Adrenal gland (tissue), 12 donors: ENCODE results near the gene MEIOC. TPM values are rescaled to one million over a fixed set of nuclear protein-coding genes. Genes with fewer than 3 reads are reported as not detected.

Source experiments
- DNase-seq, 7 donors: peaks; one replicate each; pipeline ENCODE4 v3.0.0-alpha.2; 2019 to 2020
- H3K27ac ChIP-seq, 5 donors: fragments of 200-600 bp; sonication (generic) in 4 of 5; 1 replicate in 3 of 5; 2 replicates in 2 of 5; pipeline versions ENCODE4 v1.5.1 to v1.8.0; 2016 to 2020; ENCODE audit warnings: mild to moderate bottlenecking in 1 of 5
- H3K27me3 ChIP-seq: fragments of 200-600 bp; 2 replicates; pipeline ENCODE4 v1.8.0; 2021
- H3K36me3 ChIP-seq, 2 donors: fragments of 200-600 bp; replicated peaks in 1 of 2; 1 replicate in 1 of 2; 2 replicates in 1 of 2; pipeline versions ENCODE4 v1.5.1 to v1.8.0; 2018 to 2022
- H3K4me1 ChIP-seq, 2 donors: fragments of 200-600 bp; replicated peaks in 1 of 2; 1 replicate in 1 of 2; 2 replicates in 1 of 2; pipeline versions ENCODE4 v1.5.1 to v1.8.0; 2018 to 2021
- H3K4me3 ChIP-seq, 4 donors: fragments of 200-600 bp; sonication (generic) in 3 of 4; one replicate each; pipeline ENCODE4 v1.5.1; 2016 to 2018
- H3K9me3 ChIP-seq, 3 donors: fragments of 200-600 bp; sonication (generic) in 1 of 3; replicated peaks in 1 of 3; 1 replicate in 2 of 3; 2 replicates in 1 of 3; pipeline versions ENCODE4 v1.5.1 to v1.8.0; 2016 to 2021
- POLR2A ChIP-seq, 2 donors: fragments of 450-650 bp; IDR thresholded peaks; one replicate each; pipeline ENCODE4 v1.6.1; 2017; ENCODE audit warnings: antibody characterized with exemption in 2 of 2, mild to moderate bottlenecking in 2 of 2, moderate library complexity in 1 of 2
- WGBS, 4 donors: extraction: QIAGEN DNeasy Blood & Tissue Kit in 2 of 4; methylation state at CpG; one replicate each; pipeline versions ENCODE4 v1.1.5 to v1.1.7; 2013 to 2017; 5-methylcytosine and 5-hydroxymethylcytosine counted together
- intact Hi-C, 2 donors: fragments of 100-400 bp; cut with DNase I; formaldehyde crosslinking; loops; one replicate each; pipeline versions ENCODE4 v1.14.1 to v1.15.0; 2022 to 2023
- polyA plus RNA-seq, 3 donors: library from polyadenylated mRNA; stranded (reverse); fragments of 200-250 nt in 2 of 3; fragments of 350-450 nt in 1 of 3; fragmentation: Illumina TruSeq in 1 of 3; extraction: RNeasy Lipid Tissue Mini Kit (QIAGEN cat#74804) in 1 of 3; gene quantifications; one replicate each; pipeline ENCODE4 v1.2.3, GENCODE V29; 2013 to 2014
- total RNA-seq, 9 donors: library from RNA; depleted of rRNA in 4 of 9; stranded (reverse); fragments of >200 nt in 4 of 9; fragments of 120-200 nt in 1 of 9; fragmentation: NEBNext Ultra II Directional in 1 of 9; extraction: Animal tissue kit (Norgen Biotek cat#: 25700) in 1 of 9; gene quantifications; one replicate each; pipeline versions ENCODE4 v1.1.0 to v1.2.4, GENCODE V29; 2013 to 2023
- TF ChIP-seq, protein P1 (sequence below), 6 experiments: fragments of 450-650 bp in 4 of 6; fragments of 200-600 bp in 2 of 6; sonication (generic) in 1 of 6; IDR thresholded peaks; 1 replicate in 5 of 6; 2 replicates in 1 of 6; pipeline versions ENCODE4 v1.5.1 to v1.8.0; 2016 to 2021; ENCODE audit warnings: antibody characterized with exemption in 6 of 6, mild to moderate bottlenecking in 2 of 6, moderate library complexity in 1 of 6
- donor health status: healthy with polysubstance abuse.
- donor health status: Bipolar disorder and iron deficiency.
- donor health status: DM: yes; HTN: yes; CAD: no.
- donor health status: DM: no; HTN: no; CAD: no.
- donor health status: DM: no; HTN: no; CAD: no.
- donor health status: DM: yes; HTN: yes; CAD: no.

Gene MEIOC
- total and polyA plus RNA-seq, 12 donors = 0.06 to 0.10 TPM; not detected in 10

DNA sequence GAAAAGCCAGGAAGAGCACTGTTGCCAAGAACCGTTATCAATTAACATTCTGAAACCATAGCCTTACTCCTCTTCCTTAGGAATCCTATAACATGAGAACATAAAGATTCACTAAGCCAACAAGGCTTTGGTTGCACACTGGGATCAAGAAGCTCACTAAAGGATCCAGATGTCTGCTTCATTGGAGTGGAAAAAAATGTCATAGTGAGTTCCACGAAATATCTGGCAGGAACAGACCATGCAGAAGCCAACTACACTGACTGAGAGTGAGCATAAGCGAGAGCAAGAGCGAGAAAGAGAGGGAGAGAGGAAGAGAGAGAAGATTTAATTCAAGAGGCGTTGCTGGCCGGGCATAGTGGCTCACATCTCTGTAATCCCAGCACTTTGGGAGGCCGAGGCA is 13.4 kb upstream of the MEIOC start:
- Histone ChIP-seq H3K27ac (no peak overlapping the region), H3K9me3 (no peaks in the 10 kb centered on the region), H3K4me3 (no peak overlapping the region), H3K27me3 (no peaks in the 10 kb centered on the region), H3K4me1 (no peaks in the 10 kb centered on the region), H3K36me3 (no peaks in the 10 kb centered on the region)
- WGBS, 4 donors = 59 to 70% (median 66%) methylated on average over 7 of the region's 7 CpGs
- intact Hi-C loops = no loop called here
- TF ChIP-seq, protein P1, sequence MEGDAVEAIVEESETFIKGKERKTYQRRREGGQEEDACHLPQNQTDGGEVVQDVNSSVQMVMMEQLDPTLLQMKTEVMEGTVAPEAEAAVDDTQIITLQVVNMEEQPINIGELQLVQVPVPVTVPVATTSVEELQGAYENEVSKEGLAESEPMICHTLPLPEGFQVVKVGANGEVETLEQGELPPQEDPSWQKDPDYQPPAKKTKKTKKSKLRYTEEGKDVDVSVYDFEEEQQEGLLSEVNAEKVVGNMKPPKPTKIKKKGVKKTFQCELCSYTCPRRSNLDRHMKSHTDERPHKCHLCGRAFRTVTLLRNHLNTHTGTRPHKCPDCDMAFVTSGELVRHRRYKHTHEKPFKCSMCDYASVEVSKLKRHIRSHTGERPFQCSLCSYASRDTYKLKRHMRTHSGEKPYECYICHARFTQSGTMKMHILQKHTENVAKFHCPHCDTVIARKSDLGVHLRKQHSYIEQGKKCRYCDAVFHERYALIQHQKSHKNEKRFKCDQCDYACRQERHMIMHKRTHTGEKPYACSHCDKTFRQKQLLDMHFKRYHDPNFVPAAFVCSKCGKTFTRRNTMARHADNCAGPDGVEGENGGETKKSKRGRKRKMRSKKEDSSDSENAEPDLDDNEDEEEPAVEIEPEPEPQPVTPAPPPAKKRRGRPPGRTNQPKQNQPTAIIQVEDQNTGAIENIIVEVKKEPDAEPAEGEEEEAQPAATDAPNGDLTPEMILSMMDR (IDR thresholded peaks at IDR 0.05) = no peak
- no peak for TF ChIP-seq POLR2A (IDR thresholded peaks at IDR 0.05)
- DNase-seq = no peak

DNA sequence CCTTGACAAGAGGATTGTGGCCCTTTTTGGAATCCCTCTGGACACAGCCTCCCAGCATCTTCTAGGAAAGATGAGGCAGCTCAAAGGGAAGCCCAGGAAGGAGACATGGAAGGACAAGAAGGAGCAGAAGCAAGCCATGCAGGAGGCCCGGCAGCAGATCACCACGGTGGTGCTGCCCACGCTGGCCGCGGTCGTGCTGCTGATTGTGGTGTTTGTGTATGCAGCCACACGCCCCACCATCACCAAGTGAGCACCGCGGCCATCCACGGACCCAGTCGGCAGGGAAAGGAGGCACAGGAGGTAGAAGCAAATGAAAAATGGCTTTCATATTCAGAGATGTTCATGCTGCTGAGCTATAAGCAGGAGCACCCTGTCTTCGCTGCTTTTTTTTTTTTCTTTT is 10.9 kb upstream of the MEIOC start:
- no peak for DNase-seq
- H3K4me1 ChIP-seq = no peaks in the 10 kb centered on the region
- H3K27ac ChIP-seq = no peak overlapping the region
- no peak overlapping the region for H3K4me3 ChIP-seq
- intact Hi-C loops = no loop called here
- no peaks in the 10 kb centered on the region for H3K27me3 ChIP-seq
- no peaks in the 10 kb centered on the region for H3K36me3 ChIP-seq
- H3K9me3 ChIP-seq = no peaks in the 10 kb centered on the region
- WGBS, 4 donors = 75 to 87% (median 81%) methylated on average over 9 to 12 of the region's 12 CpGs
- TF ChIP-seq POLR2A (IDR thresholded peaks at IDR 0.05) = no peak
- TF ChIP-seq, protein P1 (IDR thresholded peaks at IDR 0.05) = no peak

DNA sequence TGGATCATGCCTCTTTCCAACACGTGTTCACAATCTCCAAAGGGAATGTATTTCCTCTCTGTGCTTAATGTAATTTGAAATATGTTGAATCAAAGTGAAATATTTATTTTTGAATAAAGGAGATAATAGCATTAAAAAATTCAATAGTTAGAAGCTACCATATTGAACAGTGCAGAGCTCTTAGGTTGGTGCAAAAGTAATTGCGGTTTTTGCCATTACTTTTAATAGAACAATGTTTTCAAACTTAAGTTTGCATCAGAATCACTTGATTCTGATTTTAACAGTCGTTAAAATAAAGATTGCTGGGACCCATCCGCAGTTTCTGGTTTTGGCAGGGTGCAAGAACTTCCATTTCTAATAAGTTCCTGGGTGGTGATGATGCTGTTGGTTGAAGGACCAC is 10.0 kb upstream of the MEIOC start:
- Histone ChIP-seq H3K4me3 (no peak overlapping the region), H3K27ac (no peak overlapping the region), H3K27me3 (no peaks in the 10 kb centered on the region), H3K36me3 (no peaks in the 10 kb centered on the region), H3K4me1 (no peaks in the 10 kb centered on the region), H3K9me3 (no peaks in the 10 kb centered on the region)
- WGBS, 4 donors = 77 to 85% (median 80%) methylated on average over 4 of the region's 4 CpGs
- TF ChIP-seq, protein P1 (IDR thresholded peaks at IDR 0.05) = no peak
- no peak for TF ChIP-seq POLR2A (IDR thresholded peaks at IDR 0.05)
- DNase-seq = no peak
- intact Hi-C loops = no loop called here

DNA sequence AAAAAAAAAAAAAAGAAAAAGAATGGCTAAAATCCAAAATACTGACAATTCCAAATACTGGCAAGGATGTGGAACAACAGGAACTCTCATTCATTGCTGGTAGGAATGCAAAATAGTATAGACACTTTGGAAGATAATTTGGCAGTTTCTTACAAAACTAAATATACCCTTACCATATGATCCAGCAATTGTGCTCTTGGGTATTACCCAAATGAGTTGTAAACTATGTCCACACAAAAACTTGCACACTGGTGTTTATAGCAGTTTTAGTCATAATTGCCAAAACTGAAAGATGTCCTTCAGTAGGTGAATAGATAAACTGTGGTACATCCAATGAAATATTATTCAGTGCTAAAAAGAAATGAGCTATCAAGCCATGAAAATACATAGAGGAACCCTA is 8.5 kb upstream of the MEIOC start:
- TF ChIP-seq POLR2A (IDR thresholded peaks at IDR 0.05) = no peak
- TF ChIP-seq, protein P1 (IDR thresholded peaks at IDR 0.05) = no peak

More for the DNA sequence above, 8.5 kb upstream of the MEIOC start:
- Histone ChIP-seq H3K36me3 (no peaks in the 10 kb centered on the region), H3K9me3 (no peaks in the 10 kb centered on the region), H3K4me3 (no peak overlapping the region), H3K27me3 (no peaks in the 10 kb centered on the region), H3K27ac (no peak overlapping the region), H3K4me1 (no peaks in the 10 kb centered on the region)
- no peak for DNase-seq
- intact Hi-C loops = no loop called here
